PC-3 (cell line): Measurements from ENCODE around the gene ERP44. TPM values are rescaled to one million over a fixed set of nuclear protein-coding genes. Genes with fewer than 3 reads are reported as not detected.

Experiments
- ATAC-seq: fragments of 200-7000 bp; cut with Tn5 transposase; 2 replicates; pipeline ENCODE4 v1.9.1; 2020; ENCODE audit warnings: mild to moderate bottlenecking, moderate library complexity
- BruUV-seq: library from RNA; stranded (reverse); fragments of 400-500 nt; replicated peaks from 2 replicates; lab custom pipeline; 2021; lab: Mats Ljungman, UMichigan
- CTCF ChIA-PET: fragments of 300-600 bp; sonication (Branson Sonifier 250); formaldehyde crosslinking; loops from one replicate; lab custom pipeline; 2022; ENCODE audit warnings: antibody characterized with exemption; lab: Charles Lee
- POLR2A ChIA-PET: fragments of 300-600 bp; sonication (Branson Sonifier 250); formaldehyde crosslinking; loops from one replicate; lab custom pipeline; 2022; ENCODE audit warnings: antibody characterized with exemption; ENCODE audit not compliant: unreplicated experiment; lab: Charles Lee
- DNase-seq: peaks from one replicate; pipeline ENCODE4 v3.0.0-alpha.2; 2015
- H2AFZ ChIP-seq: fragments of 300-600 bp; sonication (generic); 2 replicates; pipeline ENCODE4 v1.6.0; 2016; ENCODE audit warnings: antibody characterized with exemption, low read length
- H3F3A ChIP-seq: fragments of 300-600 bp; sonication (generic); one replicate; pipeline ENCODE4 v1.6.0; 2017; ENCODE audit warnings: antibody characterized with exemption, low read length, control low read depth, mild to moderate bottlenecking; ENCODE audit not compliant: unreplicated experiment
- H3K27ac ChIP-seq: fragments of 300-600 bp; sonication (generic); 2 replicates; pipeline ENCODE4 v1.5.1; 2016; ENCODE audit warnings: mild to moderate bottlenecking, low read length
- H3K27me3 ChIP-seq: fragments of 300-600 bp; sonication (generic); 2 replicates; pipeline ENCODE4 v1.6.1; 2016; ENCODE audit warnings: low read length, mixed read lengths
- H3K36me3 ChIP-seq: fragments of 300-600 bp; sonication (generic); 2 replicates; pipeline ENCODE4 v1.6.1; 2016; ENCODE audit warnings: low read depth, mixed run types, low read length, mixed read lengths
- H3K4me1 ChIP-seq: fragments of 300-600 bp; sonication (generic); 2 replicates; pipeline ENCODE4 v1.5.1; 2016; ENCODE audit warnings: low read length; ENCODE audit not compliant: insufficient read depth
- H3K4me2 ChIP-seq: fragments of 300-600 bp; sonication (generic); 2 replicates; pipeline ENCODE4 v1.6.0; 2016; ENCODE audit warnings: low read length
- H3K4me3 ChIP-seq: fragments of 300-600 bp; sonication (generic); 2 replicates; pipeline ENCODE4 v1.5.1; 2016; ENCODE audit warnings: mild to moderate bottlenecking, low read length, mixed read lengths
- H3K79me2 ChIP-seq: fragments of 300-600 bp; sonication (generic); 2 replicates; pipeline ENCODE4 v1.6.1; 2017; ENCODE audit warnings: low read length, mixed read lengths
- H3K9ac ChIP-seq: fragments of 300-600 bp; sonication (generic); 2 replicates; pipeline ENCODE4 v1.6.0; 2016; ENCODE audit warnings: mild to moderate bottlenecking, low read length
- H3K9me2 ChIP-seq: fragments of 300-600 bp; sonication (generic); replicated peaks from 2 replicates; pipeline ENCODE4 v1.6.1; 2016; ENCODE audit warnings: mixed run types, low read length, mixed read lengths
- H3K9me3 ChIP-seq: fragments of 300-600 bp; sonication (generic); 2 replicates; pipeline ENCODE4 v1.6.1; 2016; ENCODE audit warnings: low read length, mixed read lengths
- H4K20me1 ChIP-seq: fragments of 300-600 bp; sonication (generic); 2 replicates; pipeline ENCODE4 v1.6.1; 2016; ENCODE audit warnings: low read length, mixed read lengths
- EZH2 ChIP-seq: fragments of 300-600 bp; sonication (generic); IDR thresholded peaks from one replicate; pipeline ENCODE4 v1.6.1; 2017; ENCODE audit warnings: antibody characterized with exemption, mild to moderate bottlenecking, low read length; ENCODE audit not compliant: unreplicated experiment
- EZH2phosphoT487 ChIP-seq: fragments of 300-600 bp; sonication (generic); IDR thresholded peaks from 2 replicates; pipeline ENCODE4 v1.6.1; 2018; ENCODE audit warnings: mild to moderate bottlenecking, antibody characterized with exemption, low read length, borderline replicate concordance
- intact Hi-C: fragments of 100-400 bp; cut with micrococcal nuclease; formaldehyde crosslinking; loops from 2 replicates; pipeline ENCODE4 v1.9.0; 2023
- total RNA-seq: library from RNA; depleted of rRNA; stranded (reverse); fragments of >200 nt; gene quantifications from 2 replicates; pipeline ENCODE4 v1.2.3, GENCODE V29; 2014
- TF ChIP-seq, protein P1 (sequence below): fragments of 300-600 bp; sonication (generic); conservative IDR thresholded peaks from 2 replicates; pipeline ENCODE4 v1.5.1; 2017; ENCODE audit warnings: antibody characterized with exemption, low read depth, mild to moderate bottlenecking, low read length

The ERP44 gene
- total RNA-seq, 1 experiment from 2014 or later = 7.7 TPM

GRCh38 chr9:100104314-100104713 lies 5.5 kb upstream of the ERP44 start:
- Histone ChIP-seq H2AFZ (no peak overlapping the region), H3K27me3 (no peaks in the 10 kb centered on the region), H3K79me2 (peaks cover 9% of the 10 kb centered on the region), H4K20me1 (no peaks in the 10 kb centered on the region), H3K9me2 (no peaks in the 10 kb centered on the region), H3F3A (no peaks in the 10 kb centered on the region), H3K27ac (peak overlapping the region; percentile 59), H3K36me3 (0 out of 2 replicates have a peak, but pooled peaks cover 5% of the 10 kb centered on the region), H3K4me3 (no peak overlapping the region), H3K9ac (no peak overlapping the region), H3K4me2 (no peak overlapping the region), H3K4me1 (peaks cover 11% of the 10 kb centered on the region), H3K9me3 (no peaks in the 10 kb centered on the region)
- no peak for TF ChIP-seq EZH2
- TF ChIP-seq, protein P1, sequence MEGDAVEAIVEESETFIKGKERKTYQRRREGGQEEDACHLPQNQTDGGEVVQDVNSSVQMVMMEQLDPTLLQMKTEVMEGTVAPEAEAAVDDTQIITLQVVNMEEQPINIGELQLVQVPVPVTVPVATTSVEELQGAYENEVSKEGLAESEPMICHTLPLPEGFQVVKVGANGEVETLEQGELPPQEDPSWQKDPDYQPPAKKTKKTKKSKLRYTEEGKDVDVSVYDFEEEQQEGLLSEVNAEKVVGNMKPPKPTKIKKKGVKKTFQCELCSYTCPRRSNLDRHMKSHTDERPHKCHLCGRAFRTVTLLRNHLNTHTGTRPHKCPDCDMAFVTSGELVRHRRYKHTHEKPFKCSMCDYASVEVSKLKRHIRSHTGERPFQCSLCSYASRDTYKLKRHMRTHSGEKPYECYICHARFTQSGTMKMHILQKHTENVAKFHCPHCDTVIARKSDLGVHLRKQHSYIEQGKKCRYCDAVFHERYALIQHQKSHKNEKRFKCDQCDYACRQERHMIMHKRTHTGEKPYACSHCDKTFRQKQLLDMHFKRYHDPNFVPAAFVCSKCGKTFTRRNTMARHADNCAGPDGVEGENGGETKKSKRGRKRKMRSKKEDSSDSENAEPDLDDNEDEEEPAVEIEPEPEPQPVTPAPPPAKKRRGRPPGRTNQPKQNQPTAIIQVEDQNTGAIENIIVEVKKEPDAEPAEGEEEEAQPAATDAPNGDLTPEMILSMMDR = no peak
- no peak for TF ChIP-seq EZH2phosphoT487
- no TSS peak for BruUV-seq
- ATAC-seq (0 out of 2 replicates have a peak, but pooled peaks have one; percentile 16), DNase-seq (peak; percentile 55)
- ChIA-PET CTCF (no interaction called here), POLR2A (no interaction called here)
- intact Hi-C loops = no loop called here

DNA sequence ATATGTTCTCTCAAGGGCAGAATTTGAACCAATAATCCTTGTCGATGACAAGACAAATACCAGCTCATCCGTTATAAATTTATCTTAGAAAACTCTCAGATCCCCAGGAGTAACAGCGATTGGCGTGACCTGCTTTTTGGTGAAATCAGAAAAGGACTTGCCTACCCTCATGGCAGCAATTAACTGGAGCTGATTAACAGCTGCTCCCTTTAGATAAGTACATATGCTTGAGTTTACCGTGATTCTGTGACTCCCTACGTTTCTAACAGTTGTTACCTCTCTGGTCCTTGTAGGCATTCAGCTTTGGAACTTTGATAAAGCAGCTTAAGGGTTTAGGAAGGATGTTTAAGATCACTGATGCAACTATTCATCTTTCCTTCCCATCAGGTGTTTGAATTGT lies 2.8 kb upstream of the ERP44 start:
- Histone ChIP-seq H2AFZ (no peak overlapping the region), H3K4me3 (no peak overlapping the region), H4K20me1 (0 out of 2 replicates have a peak, but pooled peaks cover 6% of the 10 kb centered on the region), H3F3A (no peaks in the 10 kb centered on the region), H3K79me2 (peaks cover 30% of the 10 kb centered on the region), H3K9me2 (no peaks in the 10 kb centered on the region), H3K36me3 (0 out of 2 replicates have a peak, but pooled peaks cover 5% of the 10 kb centered on the region), H3K27me3 (no peaks in the 10 kb centered on the region), H3K9ac (no peak overlapping the region), H3K4me2 (no peak overlapping the region), H3K9me3 (no peaks in the 10 kb centered on the region), H3K27ac (no peak overlapping the region), H3K4me1 (peaks cover 22% of the 10 kb centered on the region)
- BruUV-seq = no TSS peak
- intact Hi-C loops = no loop called here
- CTCF ChIA-PET = no interaction called here
- DNase-seq (no peak), ATAC-seq (no peak)
- POLR2A ChIA-PET = no interaction called here
- TF ChIP-seq, protein P1 = no peak
- TF ChIP-seq EZH2 (no peak), EZH2phosphoT487 (no peak)

DNA sequence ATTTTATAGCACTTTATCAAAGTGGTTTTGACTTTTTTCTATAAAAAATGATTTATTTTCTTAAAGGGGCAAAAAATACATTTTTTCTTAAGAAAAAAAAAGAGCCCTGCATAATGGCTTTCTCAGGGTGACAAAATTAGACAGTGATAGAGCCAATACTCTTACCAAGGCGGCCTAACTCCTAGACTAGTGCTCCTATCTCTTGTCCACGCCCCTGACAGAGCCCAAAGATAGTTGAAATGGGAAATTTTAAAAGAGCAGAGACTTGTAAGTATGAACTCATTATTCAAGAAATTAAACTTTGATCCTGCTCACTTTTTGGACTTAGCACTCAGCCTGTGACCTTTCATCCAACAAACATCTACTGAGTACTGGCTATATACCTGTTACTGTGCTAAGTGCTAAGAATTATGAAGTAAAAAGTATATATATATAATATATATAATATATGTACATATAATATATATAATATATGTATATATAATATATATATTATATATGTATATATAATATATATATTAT lies 1.4 kb upstream of the ERP44 start:
- Histone ChIP-seq H3K27me3 (no peaks in the 10 kb centered on the region), H3K4me3 (peak overlapping the region; percentile 99), H3K27ac (0 out of 2 replicates have a peak overlapping the region, but pooled peaks have one; percentile 25), H2AFZ (peak overlapping the region; percentile 97), H3K9me3 (no peaks in the 10 kb centered on the region), H4K20me1 (0 out of 2 replicates have a peak, but pooled peaks cover 11% of the 10 kb centered on the region), H3K4me1 (peaks cover 30% of the 10 kb centered on the region), H3K4me2 (peak overlapping the region; percentile 98), H3K9ac (peak overlapping the region; percentile 64), H3K9me2 (no peaks in the 10 kb centered on the region), H3K79me2 (peaks cover 43% of the 10 kb centered on the region), H3K36me3 (0 out of 2 replicates have a peak, but pooled peaks cover 2% of the 10 kb centered on the region), H3F3A (no peaks in the 10 kb centered on the region)
- ATAC-seq (no peak), DNase-seq (no peak)
- intact Hi-C loops = no loop called here
- no TSS peak for BruUV-seq
- ChIA-PET POLR2A (no interaction called here), CTCF (no interaction called here)
- no peak for TF ChIP-seq EZH2
